ENCODE results near the gene TPRG1.

The TPRG1 gene

GRCh38 chr3:189202106-189202505 is 30.3 kb downstream of the TPRG1 start:
- no peak overlapping the region for H3K4me3 ChIP-seq (ENCODE audit: low read depth, low read length)
- H3K4me1 ChIP-seq (ENCODE audit: control insufficient read depth, insufficient read depth, low read length), result peaks cover 3% of the 10 kb centered on the region; the same call in 1 of the 2 replicates
- no peak overlapping the region for H3K9ac ChIP-seq (ENCODE audit: low read depth, low read length)
- H3K9me3 ChIP-seq (ENCODE audit: control insufficient read depth, insufficient read depth, low read length), result no peaks in the 10 kb centered on the region
- H3K27me3 ChIP-seq (ENCODE audit: control insufficient read depth, insufficient read depth, low read length), result no peaks in the 10 kb centered on the region
- no peak overlapping the region for H3K27ac ChIP-seq (ENCODE audit: low read depth, low read length)
- no peaks in the 10 kb centered on the region for H3K36me3 ChIP-seq (ENCODE audit: control insufficient read depth, insufficient read depth, low read length)

DNA sequence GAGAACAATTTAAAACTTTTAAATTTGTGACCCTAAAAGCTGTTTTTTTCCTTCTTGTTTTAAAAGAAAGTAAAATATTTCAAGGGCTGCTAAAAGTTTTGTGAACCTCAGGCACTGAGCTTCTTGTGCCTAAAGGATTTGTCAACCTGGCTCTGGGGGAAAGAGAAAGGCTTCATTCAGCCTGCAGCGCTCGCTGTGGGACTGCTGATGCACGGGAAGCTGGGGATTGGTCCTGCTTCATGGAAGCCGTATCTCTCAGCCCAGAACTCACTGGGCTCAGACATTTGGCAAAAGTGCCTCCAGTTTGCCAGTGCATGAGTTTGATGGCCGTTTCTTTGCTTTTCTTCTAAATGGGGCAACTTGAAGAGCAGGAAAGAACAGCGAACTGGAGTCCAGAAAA is 30.8 kb downstream of the TPRG1 start:
- no peak overlapping the region for H3K9ac ChIP-seq (ENCODE audit: low read depth, low read length)
- no peaks in the 10 kb centered on the region for H3K36me3 ChIP-seq (ENCODE audit: control insufficient read depth, insufficient read depth, low read length)
- no peaks in the 10 kb centered on the region for H3K9me3 ChIP-seq (ENCODE audit: control insufficient read depth, insufficient read depth, low read length)
- H3K4me3 ChIP-seq (ENCODE audit: low read depth, low read length), result no peak overlapping the region
- H3K4me1 ChIP-seq (ENCODE audit: control insufficient read depth, insufficient read depth, low read length), result peaks cover 3% of the 10 kb centered on the region; the same call in 1 of the 2 replicates
- no peaks in the 10 kb centered on the region for H3K27me3 ChIP-seq (ENCODE audit: control insufficient read depth, insufficient read depth, low read length)
- no peak overlapping the region for H3K27ac ChIP-seq (ENCODE audit: low read depth, low read length)

- H3K27me3 ChIP-seq (ENCODE audit: control insufficient read depth, insufficient read depth, low read length), result no peaks in the 10 kb centered on the region
- no peak overlapping the region for H3K27ac ChIP-seq (ENCODE audit: low read depth, low read length)
- no peak overlapping the region for H3K9ac ChIP-seq (ENCODE audit: low read depth, low read length)
- H3K4me3 ChIP-seq (ENCODE audit: low read depth, low read length), result no peak overlapping the region
- no peaks in the 10 kb centered on the region for H3K36me3 ChIP-seq (ENCODE audit: control insufficient read depth, insufficient read depth, low read length)
- no peaks in the 10 kb centered on the region for H3K9me3 ChIP-seq (ENCODE audit: control insufficient read depth, insufficient read depth, low read length)
- H3K4me1 ChIP-seq (ENCODE audit: control insufficient read depth, insufficient read depth, low read length), result peaks cover 3% of the 10 kb centered on the region; the same call in 1 of the 2 replicates
Observed at GRCh38 chr3:189204167-189204866, 32.5 kb downstream of the TPRG1 start.

DNA sequence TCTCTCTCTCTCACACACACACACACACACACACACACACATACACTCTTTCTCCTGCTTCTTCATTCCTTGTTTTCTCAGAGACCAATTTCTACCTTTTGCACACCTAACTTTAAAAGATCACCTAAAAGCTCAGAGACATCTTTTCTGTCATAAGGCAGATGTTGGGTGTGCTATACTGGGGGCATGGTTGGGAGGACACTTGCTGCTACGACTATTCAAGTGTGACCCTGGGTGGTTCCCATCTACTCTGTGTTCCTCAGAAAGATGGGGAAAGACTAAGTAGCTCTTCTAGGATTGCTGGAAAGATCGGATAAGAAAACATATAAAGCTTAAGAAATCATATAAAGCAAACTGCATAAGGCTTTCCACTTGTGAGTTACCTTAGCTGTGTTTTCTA is 33.2 kb downstream of the TPRG1 start:
- Histone ChIP-seq H3K4me3 (ENCODE audit: low read depth, low read length) (no peak overlapping the region), H3K27me3 (ENCODE audit: control insufficient read depth, insufficient read depth, low read length) (no peaks in the 10 kb centered on the region), H3K4me1 (ENCODE audit: control insufficient read depth, insufficient read depth, low read length) (peaks cover 3% of the 10 kb centered on the region; the same call in 1 of the 2 replicates), H3K9ac (ENCODE audit: low read depth, low read length) (no peak overlapping the region), H3K27ac (ENCODE audit: low read depth, low read length) (no peak overlapping the region), H3K9me3 (ENCODE audit: control insufficient read depth, insufficient read depth, low read length) (no peaks in the 10 kb centered on the region), H3K36me3 (ENCODE audit: control insufficient read depth, insufficient read depth, low read length) (no peaks in the 10 kb centered on the region)

DNA sequence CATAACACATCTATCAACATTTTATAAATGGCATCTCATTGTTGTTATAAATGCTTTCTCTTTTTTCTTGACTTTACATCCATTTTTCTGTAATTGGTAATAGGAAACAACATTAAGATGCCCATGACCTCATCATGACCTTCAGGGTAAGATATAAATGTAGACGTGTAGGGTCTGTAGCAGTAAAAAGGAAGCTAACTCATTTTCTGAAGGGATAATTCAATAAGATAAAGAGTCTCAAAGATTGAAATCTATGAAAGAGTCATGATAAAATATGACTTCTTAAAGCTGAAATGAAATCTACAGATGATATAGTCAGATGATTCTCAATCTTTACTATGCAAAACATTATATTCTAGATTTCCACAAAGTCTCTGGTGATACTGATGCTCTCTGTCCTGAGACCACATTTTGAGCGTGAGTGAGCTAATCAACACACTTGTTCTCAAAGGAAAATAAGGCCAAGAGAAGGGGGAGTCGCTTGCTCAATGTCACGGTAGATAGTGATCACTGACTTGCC is 38.5 kb downstream of the TPRG1 start:
- H3K36me3 ChIP-seq (ENCODE audit: control insufficient read depth, insufficient read depth, low read length), result no peaks in the 10 kb centered on the region
- no peaks in the 10 kb centered on the region for H3K9me3 ChIP-seq (ENCODE audit: control insufficient read depth, insufficient read depth, low read length)
- H3K27me3 ChIP-seq (ENCODE audit: control insufficient read depth, insufficient read depth, low read length), result no peaks in the 10 kb centered on the region
- no peak overlapping the region for H3K27ac ChIP-seq (ENCODE audit: low read depth, low read length)
- no peak overlapping the region for H3K9ac ChIP-seq (ENCODE audit: low read depth, low read length)
- H3K4me3 ChIP-seq (ENCODE audit: low read depth, low read length), result no peak overlapping the region
- H3K4me1 ChIP-seq (ENCODE audit: control insufficient read depth, insufficient read depth, low read length), result no peaks in the 10 kb centered on the region

GRCh38 chr3:189212681-189213080 is 40.9 kb downstream of the TPRG1 start:
- Histone ChIP-seq H3K4me3 (ENCODE audit: low read depth, low read length) (no peak overlapping the region), H3K27ac (ENCODE audit: low read depth, low read length) (no peak overlapping the region), H3K36me3 (ENCODE audit: control insufficient read depth, insufficient read depth, low read length) (no peaks in the 10 kb centered on the region), H3K9ac (ENCODE audit: low read depth, low read length) (no peak overlapping the region), H3K4me1 (ENCODE audit: control insufficient read depth, insufficient read depth, low read length) (no peaks in the 10 kb centered on the region), H3K9me3 (ENCODE audit: control insufficient read depth, insufficient read depth, low read length) (no peaks in the 10 kb centered on the region), H3K27me3 (ENCODE audit: control insufficient read depth, insufficient read depth, low read length) (no peaks in the 10 kb centered on the region)

DNA sequence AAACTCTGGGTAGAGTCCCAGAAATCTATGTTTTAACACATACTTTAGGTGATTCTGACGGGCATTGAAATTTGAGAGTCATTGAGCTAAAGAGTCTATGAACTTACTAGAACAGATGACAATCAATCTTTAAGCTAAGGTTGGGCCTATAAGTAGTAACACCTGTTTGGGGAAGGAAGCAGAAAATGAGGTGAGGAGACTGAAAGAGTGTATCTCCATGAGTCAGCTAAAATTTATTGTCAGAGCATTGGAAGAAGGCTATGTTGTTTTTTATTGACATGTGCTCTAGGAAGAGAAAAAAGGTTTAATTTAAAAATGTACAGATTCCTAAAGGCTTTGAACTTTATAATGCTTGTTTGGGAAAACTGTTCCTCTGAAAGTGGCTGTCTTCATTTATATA is 42.9 kb downstream of the TPRG1 start:
- no peaks in the 10 kb centered on the region for H3K4me1 ChIP-seq (ENCODE audit: control insufficient read depth, insufficient read depth, low read length)
- no peak overlapping the region for H3K27ac ChIP-seq (ENCODE audit: low read depth, low read length)
- H3K9me3 ChIP-seq (ENCODE audit: control insufficient read depth, insufficient read depth, low read length), result no peaks in the 10 kb centered on the region
- no peak overlapping the region for H3K9ac ChIP-seq (ENCODE audit: low read depth, low read length)
- no peaks in the 10 kb centered on the region for H3K36me3 ChIP-seq (ENCODE audit: control insufficient read depth, insufficient read depth, low read length)
- H3K27me3 ChIP-seq (ENCODE audit: control insufficient read depth, insufficient read depth, low read length), result no peaks in the 10 kb centered on the region
- H3K4me3 ChIP-seq (ENCODE audit: low read depth, low read length), result no peak overlapping the region

GRCh38 chr3:189222927-189223636 is 51.3 kb downstream of the TPRG1 start:
- H3K27ac ChIP-seq (ENCODE audit: low read depth, low read length), result no peak overlapping the region
- H3K9ac ChIP-seq (ENCODE audit: low read depth, low read length), result no peak overlapping the region
- peaks cover 3% of the 10 kb centered on the region; the same call in 1 of the 2 replicates for H3K4me1 ChIP-seq (ENCODE audit: control insufficient read depth, insufficient read depth, low read length)

DNA sequence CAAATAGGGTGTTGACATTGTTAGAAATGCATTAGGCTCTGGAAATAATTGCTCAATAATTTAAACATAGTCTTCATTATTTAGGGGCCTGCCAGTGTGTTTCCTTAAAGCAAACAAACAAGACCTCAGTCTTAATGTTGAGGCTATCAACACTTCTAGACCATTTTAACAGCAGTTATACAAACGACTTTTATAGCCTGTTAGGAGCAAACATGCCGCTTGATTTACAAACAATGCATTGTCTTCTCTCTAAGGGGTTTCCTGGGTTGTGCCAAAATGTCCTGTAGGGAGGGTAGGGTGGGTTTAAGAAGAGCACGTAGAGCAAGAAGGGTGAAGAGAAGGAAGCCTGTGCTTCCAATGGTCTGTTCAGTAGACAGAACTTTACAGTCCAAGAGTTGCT is 53.7 kb downstream of the TPRG1 start:
- Histone ChIP-seq H3K36me3 (ENCODE audit: control insufficient read depth, insufficient read depth, low read length) (no peaks in the 10 kb centered on the region), H3K4me1 (ENCODE audit: control insufficient read depth, insufficient read depth, low read length) (peaks cover 3% of the 10 kb centered on the region; the same call in 1 of the 2 replicates), H3K4me3 (ENCODE audit: low read depth, low read length) (no peak overlapping the region), H3K27ac (ENCODE audit: low read depth, low read length) (no peak overlapping the region), H3K9ac (ENCODE audit: low read depth, low read length) (no peak overlapping the region), H3K9me3 (ENCODE audit: control insufficient read depth, insufficient read depth, low read length) (no peaks in the 10 kb centered on the region), H3K27me3 (ENCODE audit: control insufficient read depth, insufficient read depth, low read length) (no peaks in the 10 kb centered on the region)

More at GRCh38 chr3:189222927-189223636, 51.3 kb downstream of the TPRG1 start:
- no peaks in the 10 kb centered on the region for H3K27me3 ChIP-seq (ENCODE audit: control insufficient read depth, insufficient read depth, low read length)
- no peaks in the 10 kb centered on the region for H3K36me3 ChIP-seq (ENCODE audit: control insufficient read depth, insufficient read depth, low read length)
- H3K4me3 ChIP-seq (ENCODE audit: low read depth, low read length), result no peak overlapping the region
- no peaks in the 10 kb centered on the region for H3K9me3 ChIP-seq (ENCODE audit: control insufficient read depth, insufficient read depth, low read length)

- Histone ChIP-seq H3K36me3 (ENCODE audit: control insufficient read depth, insufficient read depth, low read length) (no peaks in the 10 kb centered on the region), H3K4me1 (ENCODE audit: control insufficient read depth, insufficient read depth, low read length) (peaks cover 3% of the 10 kb centered on the region; the same call in 1 of the 2 replicates), H3K9ac (ENCODE audit: low read depth, low read length) (no peak overlapping the region), H3K27me3 (ENCODE audit: control insufficient read depth, insufficient read depth, low read length) (no peaks in the 10 kb centered on the region), H3K9me3 (ENCODE audit: control insufficient read depth, insufficient read depth, low read length) (no peaks in the 10 kb centered on the region), H3K4me3 (ENCODE audit: low read depth, low read length) (no peak overlapping the region), H3K27ac (ENCODE audit: low read depth, low read length) (no peak overlapping the region)
Observed at GRCh38 chr3:189227249-189227648, 55.5 kb downstream of the TPRG1 start.

- no peaks in the 10 kb centered on the region for H3K36me3 ChIP-seq (ENCODE audit: control insufficient read depth, insufficient read depth, low read length)
- no peaks in the 10 kb centered on the region for H3K9me3 ChIP-seq (ENCODE audit: control insufficient read depth, insufficient read depth, low read length)
- H3K27me3 ChIP-seq (ENCODE audit: control insufficient read depth, insufficient read depth, low read length), result no peaks in the 10 kb centered on the region
- no peak overlapping the region for H3K27ac ChIP-seq (ENCODE audit: low read depth, low read length)
- peaks cover 3% of the 10 kb centered on the region; the same call in 1 of the 2 replicates for H3K4me1 ChIP-seq (ENCODE audit: control insufficient read depth, insufficient read depth, low read length)
- no peak overlapping the region for H3K4me3 ChIP-seq (ENCODE audit: low read depth, low read length)
- H3K9ac ChIP-seq (ENCODE audit: low read depth, low read length), result no peak overlapping the region
Observed at GRCh38 chr3:189229196-189229828, 57.5 kb downstream of the TPRG1 start.

All from HUES48 (cell line).